Measurements from ENCODE around the gene CNPY3.

CNPY3 gene

DNA sequence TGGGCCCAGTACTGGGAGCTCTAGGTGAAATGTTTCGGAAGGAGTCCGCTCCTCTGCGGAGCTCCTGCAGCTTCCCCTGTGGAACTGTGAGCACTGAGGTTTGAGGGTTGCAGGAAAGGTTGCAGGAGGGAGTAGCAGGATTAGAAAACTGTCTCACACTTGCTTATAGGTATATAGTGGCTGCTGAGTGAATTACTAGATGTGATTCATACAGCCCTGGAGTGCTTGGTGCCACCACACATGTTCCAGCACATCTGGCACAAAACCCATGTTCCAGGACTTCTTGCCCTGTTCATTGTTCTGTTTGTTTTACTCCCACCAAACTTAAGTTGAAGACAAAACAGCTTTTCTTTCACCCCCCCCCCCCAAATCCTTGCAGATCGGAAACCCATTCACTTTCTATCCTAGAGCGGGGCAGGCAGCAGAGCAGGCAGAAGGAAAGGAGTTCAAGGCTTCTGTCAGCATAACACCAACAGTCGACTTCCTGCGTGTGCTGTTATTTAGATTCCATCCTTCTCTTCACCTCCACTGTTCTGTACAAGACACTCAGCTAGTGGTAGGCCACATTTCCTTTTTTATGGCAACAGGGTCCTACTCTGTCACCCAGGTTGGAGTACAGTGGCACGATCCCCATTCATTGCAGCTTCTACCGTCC is 50.4 kb downstream of the CNPY3 start:
- no peak for DNase-seq (ENCODE audit: low spot score)
- TF ChIP-seq, protein P1, sequence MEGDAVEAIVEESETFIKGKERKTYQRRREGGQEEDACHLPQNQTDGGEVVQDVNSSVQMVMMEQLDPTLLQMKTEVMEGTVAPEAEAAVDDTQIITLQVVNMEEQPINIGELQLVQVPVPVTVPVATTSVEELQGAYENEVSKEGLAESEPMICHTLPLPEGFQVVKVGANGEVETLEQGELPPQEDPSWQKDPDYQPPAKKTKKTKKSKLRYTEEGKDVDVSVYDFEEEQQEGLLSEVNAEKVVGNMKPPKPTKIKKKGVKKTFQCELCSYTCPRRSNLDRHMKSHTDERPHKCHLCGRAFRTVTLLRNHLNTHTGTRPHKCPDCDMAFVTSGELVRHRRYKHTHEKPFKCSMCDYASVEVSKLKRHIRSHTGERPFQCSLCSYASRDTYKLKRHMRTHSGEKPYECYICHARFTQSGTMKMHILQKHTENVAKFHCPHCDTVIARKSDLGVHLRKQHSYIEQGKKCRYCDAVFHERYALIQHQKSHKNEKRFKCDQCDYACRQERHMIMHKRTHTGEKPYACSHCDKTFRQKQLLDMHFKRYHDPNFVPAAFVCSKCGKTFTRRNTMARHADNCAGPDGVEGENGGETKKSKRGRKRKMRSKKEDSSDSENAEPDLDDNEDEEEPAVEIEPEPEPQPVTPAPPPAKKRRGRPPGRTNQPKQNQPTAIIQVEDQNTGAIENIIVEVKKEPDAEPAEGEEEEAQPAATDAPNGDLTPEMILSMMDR (IDR thresholded peaks at IDR 0.05; ENCODE audit: extremely low read depth, missing control alignments), result no peak

GRCh38 chr6:42981836-42982235 is 52.6 kb downstream of the CNPY3 start:
- DNase-seq (ENCODE audit: low spot score), result no peak
- TF ChIP-seq, protein P1 (IDR thresholded peaks at IDR 0.05; ENCODE audit: extremely low read depth, missing control alignments), result no peak

DNA sequence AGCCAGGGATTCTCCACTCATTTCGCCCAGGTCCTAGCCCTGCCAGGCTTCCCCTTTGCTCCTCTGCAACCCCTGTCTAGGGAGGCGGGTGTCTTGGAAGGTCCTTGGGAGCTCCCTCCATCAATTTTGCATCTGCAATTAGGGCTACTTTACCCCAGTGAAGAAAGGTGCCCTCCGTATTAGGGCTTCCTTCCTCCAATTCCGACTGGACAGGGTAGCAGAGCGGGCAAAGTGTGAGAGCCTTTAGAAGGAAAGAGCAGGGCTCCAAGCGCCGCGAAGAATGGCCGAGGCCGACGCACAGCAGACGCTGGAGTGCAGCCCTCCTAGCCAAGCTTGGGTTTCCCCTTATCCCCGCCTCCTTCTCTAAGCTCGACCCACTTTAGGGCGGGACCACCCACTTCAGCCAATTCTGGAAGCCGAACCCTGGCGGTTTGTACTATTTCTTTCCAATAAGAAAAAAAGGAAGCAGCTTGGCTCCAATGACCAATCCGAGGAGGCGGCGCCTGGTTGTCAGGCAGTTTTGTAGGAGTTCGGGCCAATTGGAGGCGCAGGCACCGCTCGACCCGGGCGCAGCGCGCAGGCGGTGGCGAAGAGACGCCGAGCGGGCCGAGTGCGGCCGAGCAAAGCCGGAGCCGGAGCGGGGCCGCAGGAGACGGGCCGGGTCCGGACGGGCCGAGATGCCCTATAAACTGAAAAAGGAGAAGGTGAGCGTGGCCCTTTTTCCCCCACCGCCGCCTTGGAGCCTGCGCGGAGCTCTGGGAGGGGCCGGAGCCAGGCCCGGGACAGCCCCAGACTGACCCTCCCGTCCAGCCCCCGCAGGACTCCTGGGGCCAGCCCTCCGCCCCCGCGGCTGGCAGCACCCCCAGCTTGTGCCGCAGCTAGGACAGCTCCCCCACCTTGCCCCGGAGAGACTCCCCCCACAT is 55.0 kb downstream of the CNPY3 start, which contains the start of gene PPP2R5D:
Gene PPP2R5D (plus strand): TSS at position 570 of the 923 bp plus-strand sequence. CDS start 108 bp downstream, at position 678.
- DNase-seq (ENCODE audit: low spot score), result peak; percentile 97
- TF ChIP-seq, protein P1 (IDR thresholded peaks at IDR 0.05; ENCODE audit: extremely low read depth, missing control alignments), result no peak

DNA sequence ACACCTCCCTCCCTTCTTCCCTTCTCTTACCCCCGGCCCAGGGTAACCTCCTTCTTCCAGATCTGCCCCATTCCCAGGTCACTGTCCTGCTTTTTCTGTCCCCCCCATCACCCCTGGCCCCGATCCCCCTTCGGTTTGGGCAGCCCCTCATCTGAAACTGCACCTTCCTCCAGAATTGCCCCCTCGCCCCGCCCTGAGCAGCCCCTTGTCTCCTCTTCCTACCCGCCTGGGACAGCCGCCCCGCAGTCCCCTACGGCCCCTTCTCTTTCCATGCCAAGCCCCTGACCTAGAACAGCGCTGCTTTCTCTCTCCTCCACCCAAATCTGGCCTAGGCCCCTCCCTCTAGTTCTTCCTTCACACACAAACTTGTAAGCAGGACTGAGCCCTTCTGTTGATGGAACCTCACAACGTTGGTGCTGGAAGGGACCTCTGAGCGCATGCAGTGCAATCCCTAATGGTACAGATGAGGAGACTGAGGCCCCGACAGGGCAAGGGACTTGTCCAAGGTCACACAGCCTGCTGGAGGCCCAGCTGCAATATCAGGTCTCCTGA is 55.7 kb downstream of the CNPY3 start:
- TF ChIP-seq, protein P1 (IDR thresholded peaks at IDR 0.05; ENCODE audit: extremely low read depth, missing control alignments), result no peak
- no peak for DNase-seq (ENCODE audit: low spot score)

GRCh38 chr6:42987533-42988451 is 58.5 kb downstream of the CNPY3 start:
- no peak for DNase-seq (ENCODE audit: low spot score)
- TF ChIP-seq, protein P1 (IDR thresholded peaks at IDR 0.05; ENCODE audit: extremely low read depth, missing control alignments), result no peak

DNA sequence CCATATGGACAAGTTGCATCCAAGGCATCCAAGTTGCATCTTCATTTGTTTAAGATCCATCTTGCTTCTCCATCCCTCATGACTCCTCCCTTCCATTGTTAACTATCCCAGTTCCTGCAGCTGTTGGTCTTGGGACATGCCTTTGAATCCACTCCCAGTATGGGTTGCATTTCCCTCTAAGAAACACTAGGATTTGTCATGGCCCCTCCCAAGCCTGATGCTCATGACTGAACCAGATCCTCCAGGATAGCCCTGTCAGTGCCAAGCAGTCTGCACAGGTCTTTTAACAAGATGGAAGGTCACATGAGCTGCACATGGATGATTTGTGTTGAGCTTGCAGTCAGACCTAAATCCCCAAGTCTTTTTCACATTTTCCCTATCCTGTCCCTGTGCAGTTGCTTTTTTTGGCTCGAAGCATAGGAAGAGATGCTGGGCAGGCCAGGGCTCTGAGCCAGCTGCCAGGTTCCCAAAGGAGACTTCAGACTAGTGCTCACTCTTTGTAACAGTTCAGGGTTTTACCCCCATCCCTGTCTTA is 59.3 kb downstream of the CNPY3 start:
- no peak for DNase-seq (ENCODE audit: low spot score)
- TF ChIP-seq, protein P1 (IDR thresholded peaks at IDR 0.05; ENCODE audit: extremely low read depth, missing control alignments), result no peak
